HL-60 (cell line): ENCODE measurements around the gene SLC44A5.

ENCODE experiments used
- CTCF ChIP-seq: IDR thresholded peaks from one replicate; pipeline ENCODE4 v1.5.1; 2011; ENCODE audit warnings: low read length, control low read depth, inconsistent platforms; ENCODE audit not compliant: insufficient read depth
- POLR2AphosphoS5 ChIP-seq: IDR thresholded peaks from 2 replicates; pipeline ENCODE4 v1.6.1; 2012; ENCODE audit warnings: low read depth
- REST ChIP-seq: IDR thresholded peaks from 2 replicates; pipeline ENCODE4 v1.6.1; 2012; ENCODE audit warnings: low read depth; ENCODE audit not compliant: insufficient replicate concordance
- SPI1 ChIP-seq: IDR thresholded peaks from 2 replicates; pipeline ENCODE4 v1.6.1; 2012; ENCODE audit warnings: low read depth, mild to moderate bottlenecking, borderline replicate concordance

- TF ChIP-seq CTCF: no peak
- TF ChIP-seq SPI1: no peak
- no peak for TF ChIP-seq POLR2AphosphoS5
- no peak for TF ChIP-seq REST
Observed at GRCh38 chr1:75602486-75602885, 8.4 kb downstream of the SLC44A5 start.
